Activated CD8-positive, alpha-beta T cell treated with anti-CD3 and anti-CD28 coated beads for 36 hours (primary cell): ENCODE results near the gene CYP4F12. TPM values are rescaled to one million over a fixed set of nuclear protein-coding genes. Genes with fewer than 3 reads are reported as not detected.
"Not testable (repeated sequence)": the region's sequence is repeated elsewhere in the genome, so short reads cannot be mapped to it uniquely, and the experiment has no call there.

Source experiments
- ATAC-seq: fragments of 200-7000 bp; cut with Tn5 transposase; one replicate; pipeline ENCODE4 v1.10.0; 2021; ENCODE audit warnings: mild to moderate bottlenecking, moderate library complexity
- CTCF ChIA-PET: fragments of 350-600 bp; sonication (Branson Sonifier 250); formaldehyde crosslinking; loops from one replicate; lab custom pipeline; 2021; ENCODE audit warnings: antibody characterized with exemption; lab: Charles Lee
- POLR2A ChIA-PET: fragments of 350-600 bp; sonication (Branson Sonifier 250); formaldehyde crosslinking; loops from one replicate; lab custom pipeline; 2021; ENCODE audit warnings: antibody characterized with exemption; lab: Charles Lee
- DNase-seq: peaks from one replicate; pipeline ENCODE4 v3.0.0-alpha.2; 2020
- H3K27ac Mint-ChIP-seq: one replicate; pipeline ENCODE4 v1.8.0; 2021; ENCODE audit warnings: mild to moderate bottlenecking, mixed read lengths
- H3K27me3 Mint-ChIP-seq: one replicate; pipeline ENCODE4 v1.8.0; 2021; ENCODE audit warnings: mixed read lengths
- H3K36me3 Mint-ChIP-seq: one replicate; pipeline ENCODE4 v1.8.0; 2021; ENCODE audit warnings: low read depth, mixed read lengths
- H3K4me1 Mint-ChIP-seq: one replicate; pipeline ENCODE4 v1.8.0; 2021; ENCODE audit warnings: low read depth, mixed read lengths
- H3K4me3 Mint-ChIP-seq: one replicate; pipeline ENCODE4 v1.8.0; 2021; ENCODE audit warnings: mild to moderate bottlenecking, moderate library complexity, mixed read lengths
- H3K9me3 Mint-ChIP-seq: one replicate; pipeline ENCODE4 v1.8.0; 2021; ENCODE audit warnings: mixed read lengths
- intact Hi-C: fragments of 100-400 bp; cut with micrococcal nuclease; formaldehyde crosslinking; loops from one replicate; pipeline ENCODE4 v1.10.0; 2022
- total RNA-seq, 2 experiments: library from RNA; stranded (reverse); gene quantifications; one replicate each; pipeline ENCODE4 v1.2.3, GENCODE V29; 2021
- TF ChIP-seq, protein P1 (sequence below): fragments of 200-600 bp; IDR thresholded peaks from one replicate; pipeline ENCODE4 v1.8.0; 2022; ENCODE audit warnings: antibody characterized with exemption, mild to moderate bottlenecking

Gene CYP4F12
- total RNA-seq, 2 experiments from 2014 or later = not detected

DNA sequence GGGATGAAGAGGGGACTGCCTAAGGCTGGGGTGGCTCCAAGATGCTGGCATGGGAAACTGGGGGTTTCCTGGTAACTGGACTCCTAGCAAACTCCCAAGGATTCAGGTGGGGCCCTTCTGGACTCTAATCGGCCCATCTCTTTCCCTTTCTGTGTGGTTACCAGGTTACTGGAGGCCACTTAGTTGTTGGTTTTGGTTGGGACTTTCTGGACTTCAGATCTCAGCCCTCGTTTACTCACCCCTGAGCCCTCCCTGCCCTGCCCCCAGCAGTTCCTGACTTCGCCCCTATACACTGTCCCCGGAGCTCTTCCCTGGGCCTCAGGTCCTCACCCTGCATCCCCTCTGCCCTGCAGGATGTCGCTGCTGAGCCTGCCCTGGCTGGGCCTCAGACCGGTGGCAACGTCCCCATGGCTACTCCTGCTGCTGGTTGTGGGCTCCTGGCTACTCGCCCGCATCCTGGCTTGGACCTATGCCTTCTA is 328 bp downstream of the CYP4F12 start:
- Mint-ChIP-seq H3K9me3 (peaks cover 1% of the 10 kb centered on the region), H3K27ac (no peak overlapping the region), H3K4me1 (peaks cover 18% of the 10 kb centered on the region), H3K4me3 (no peak overlapping the region), H3K36me3 (no peaks in the 10 kb centered on the region), H3K27me3 (no peaks in the 10 kb centered on the region)
- intact Hi-C loops = no loop called here
- ChIA-PET POLR2A (interaction anchor here (1.0 kb wide), 1 partner anchor 25 kb away, joined by 3 read pairs; no protein-coding TSS in a partner anchor), CTCF (no interaction called here)
- TF ChIP-seq, protein P1, sequence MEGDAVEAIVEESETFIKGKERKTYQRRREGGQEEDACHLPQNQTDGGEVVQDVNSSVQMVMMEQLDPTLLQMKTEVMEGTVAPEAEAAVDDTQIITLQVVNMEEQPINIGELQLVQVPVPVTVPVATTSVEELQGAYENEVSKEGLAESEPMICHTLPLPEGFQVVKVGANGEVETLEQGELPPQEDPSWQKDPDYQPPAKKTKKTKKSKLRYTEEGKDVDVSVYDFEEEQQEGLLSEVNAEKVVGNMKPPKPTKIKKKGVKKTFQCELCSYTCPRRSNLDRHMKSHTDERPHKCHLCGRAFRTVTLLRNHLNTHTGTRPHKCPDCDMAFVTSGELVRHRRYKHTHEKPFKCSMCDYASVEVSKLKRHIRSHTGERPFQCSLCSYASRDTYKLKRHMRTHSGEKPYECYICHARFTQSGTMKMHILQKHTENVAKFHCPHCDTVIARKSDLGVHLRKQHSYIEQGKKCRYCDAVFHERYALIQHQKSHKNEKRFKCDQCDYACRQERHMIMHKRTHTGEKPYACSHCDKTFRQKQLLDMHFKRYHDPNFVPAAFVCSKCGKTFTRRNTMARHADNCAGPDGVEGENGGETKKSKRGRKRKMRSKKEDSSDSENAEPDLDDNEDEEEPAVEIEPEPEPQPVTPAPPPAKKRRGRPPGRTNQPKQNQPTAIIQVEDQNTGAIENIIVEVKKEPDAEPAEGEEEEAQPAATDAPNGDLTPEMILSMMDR = no peak
- peak; percentile 72 for ATAC-seq
- peak; percentile 21 for DNase-seq

- H3K27ac Mint-ChIP-seq = no peak overlapping the region
- peaks cover 18% of the 10 kb centered on the region for H3K4me1 Mint-ChIP-seq
- peaks cover 1% of the 10 kb centered on the region for H3K9me3 Mint-ChIP-seq
- POLR2A ChIA-PET = no interaction called here
- no peaks in the 10 kb centered on the region for H3K36me3 Mint-ChIP-seq
- intact Hi-C loops = no loop called here
- TF ChIP-seq, protein P1 = no peak
- H3K4me3 Mint-ChIP-seq = no peak overlapping the region
- CTCF ChIA-PET = no interaction called here
- ATAC-seq (no peak), DNase-seq (no peak)
- H3K27me3 Mint-ChIP-seq = no peaks in the 10 kb centered on the region
These were observed 2.7 kb downstream of the CYP4F12 start for GRCh38 chr19:15675560-15675959.

- peaks cover 11% of the 10 kb centered on the region for H3K27me3 Mint-ChIP-seq
- H3K4me3 Mint-ChIP-seq = no peak overlapping the region
- ATAC-seq (no peak), DNase-seq (no peak)
- TF ChIP-seq, protein P1 = no peak
- H3K9me3 Mint-ChIP-seq = peaks cover 1% of the 10 kb centered on the region
- no peaks in the 10 kb centered on the region for H3K36me3 Mint-ChIP-seq
- H3K4me1 Mint-ChIP-seq = peaks cover 4% of the 10 kb centered on the region
- CTCF ChIA-PET = no interaction called here
- intact Hi-C loops = no loop called here
- POLR2A ChIA-PET = interaction anchor here (0.6 kb wide), 1 partner anchor 572 kb away, joined by 3 read pairs; the partner anchor contains the start of gene SYDE1
- no peak overlapping the region for H3K27ac Mint-ChIP-seq
These were observed 6.2 kb downstream of the CYP4F12 start for GRCh38 chr19:15679089-15679488.

- CTCF ChIA-PET = not testable (repeated sequence)
These were observed 7.0 kb downstream of the CYP4F12 start for GRCh38 chr19:15679865-15680264.

DNA sequence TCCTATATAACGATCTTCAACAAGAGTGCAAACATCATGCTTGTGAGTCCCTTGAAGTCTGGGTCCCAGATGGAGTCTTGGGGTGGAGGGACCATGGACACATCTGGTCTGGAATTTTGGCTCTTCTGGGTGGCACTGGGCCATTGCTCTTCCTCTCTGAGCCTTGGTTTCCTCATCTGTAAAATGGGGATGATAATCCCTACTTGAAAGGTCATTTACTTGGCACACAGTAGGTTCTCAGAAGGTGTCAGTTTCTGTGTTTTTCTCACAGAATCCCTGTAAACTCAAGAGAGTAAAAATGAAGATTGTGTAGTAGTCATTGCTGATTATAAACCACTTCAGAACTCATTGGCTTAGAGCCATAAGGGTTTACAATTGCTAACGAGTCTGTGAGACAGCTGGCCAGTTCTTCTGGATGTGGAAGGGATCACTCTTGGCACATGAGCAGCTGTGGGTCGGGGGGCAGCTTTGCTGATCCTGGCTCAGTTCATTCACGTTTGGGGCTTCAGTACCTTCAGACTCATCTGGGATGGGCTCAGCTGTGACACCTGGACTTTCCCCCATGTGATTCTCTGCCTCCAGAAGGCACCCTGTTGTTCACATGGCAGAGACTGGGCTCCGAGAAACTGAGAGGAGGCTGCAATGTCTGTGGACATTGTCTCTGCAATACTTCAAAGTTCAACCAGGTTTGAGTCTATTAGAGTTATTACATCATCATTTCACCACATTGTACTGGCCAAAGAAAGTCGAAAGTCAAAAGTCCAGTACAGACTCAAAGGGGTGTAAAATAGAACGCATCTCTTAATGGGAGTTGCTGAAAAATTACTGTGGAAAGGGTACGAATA is 7.8 kb downstream of the CYP4F12 start:
- peaks cover 18% of the 10 kb centered on the region for H3K27me3 Mint-ChIP-seq
- no peaks in the 10 kb centered on the region for H3K36me3 Mint-ChIP-seq
- TF ChIP-seq, protein P1 = no peak
- peaks cover 1% of the 10 kb centered on the region for H3K9me3 Mint-ChIP-seq
- no peak overlapping the region for H3K4me3 Mint-ChIP-seq
- ChIA-PET POLR2A (no interaction called here), CTCF (no interaction called here)
- no peaks in the 10 kb centered on the region for H3K4me1 Mint-ChIP-seq
- no peak overlapping the region for H3K27ac Mint-ChIP-seq
- ATAC-seq (no peak), DNase-seq (no peak)
- intact Hi-C loops = no loop called here

More at GRCh38 chr19:15679865-15680264, 7.0 kb downstream of the CYP4F12 start:
- H3K4me1 Mint-ChIP-seq, ATAC-seq, POLR2A ChIA-PET, H3K9me3 Mint-ChIP-seq, H3K36me3 Mint-ChIP-seq, intact Hi-C loops, H3K4me3 Mint-ChIP-seq, H3K27ac Mint-ChIP-seq, DNase-seq: not testable (repeated sequence)
- H3K27me3 Mint-ChIP-seq = peaks cover 13% of the 10 kb centered on the region
